ENCODE results near the gene JMJD8. TPM values are rescaled to one million over a fixed set of nuclear protein-coding genes. Genes with fewer than 3 reads are reported as not detected.
"Not testable (repeated sequence)": the region's sequence is repeated elsewhere in the genome, so short reads cannot be mapped to it uniquely, and the experiment has no call there.

JMJD8 gene
- total RNA-seq, 1 donor from 2014 or later, result 63.4 TPM

DNA sequence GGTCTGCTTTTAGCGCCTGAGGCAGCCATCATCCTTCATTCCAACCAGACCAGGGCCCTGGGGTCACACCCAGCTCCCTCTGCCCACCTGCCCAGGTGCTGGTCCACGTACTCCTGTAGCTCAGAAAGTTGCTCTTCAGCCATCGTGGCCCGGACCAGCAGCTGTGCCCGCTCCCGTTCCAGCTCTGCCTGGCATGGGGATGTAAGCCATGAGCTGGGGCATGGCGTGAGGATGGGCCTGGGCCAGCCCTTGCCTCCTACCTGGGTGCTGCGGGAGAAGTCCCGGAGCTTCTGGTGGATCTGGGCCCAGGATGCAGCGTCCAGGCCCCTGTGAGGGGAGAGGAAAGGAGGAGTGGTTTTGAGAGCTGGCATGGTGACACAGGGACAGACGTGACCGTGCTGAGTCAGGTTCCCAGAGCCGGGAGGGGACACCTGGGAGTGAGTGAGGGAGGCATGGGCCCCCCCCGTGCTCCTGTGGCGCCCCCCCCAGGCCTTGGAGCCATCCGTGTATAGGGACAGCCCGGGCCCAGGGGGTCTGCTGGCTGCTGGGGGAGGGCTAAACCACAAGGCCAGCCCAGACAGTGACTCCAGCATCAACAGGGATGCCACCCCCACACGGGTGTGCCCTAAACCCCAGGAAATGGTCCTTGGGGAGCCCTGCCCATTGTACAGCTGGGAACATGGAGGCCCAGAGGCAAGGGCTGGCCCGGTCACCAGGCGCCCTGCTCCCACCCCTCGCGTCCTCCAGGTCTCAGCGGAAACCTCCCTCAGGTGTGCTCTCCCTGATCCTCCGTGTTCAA, 38.9 kb upstream of the JMJD8 start:
- DNase-seq (ENCODE audit: low spot score), result no peak

DNA sequence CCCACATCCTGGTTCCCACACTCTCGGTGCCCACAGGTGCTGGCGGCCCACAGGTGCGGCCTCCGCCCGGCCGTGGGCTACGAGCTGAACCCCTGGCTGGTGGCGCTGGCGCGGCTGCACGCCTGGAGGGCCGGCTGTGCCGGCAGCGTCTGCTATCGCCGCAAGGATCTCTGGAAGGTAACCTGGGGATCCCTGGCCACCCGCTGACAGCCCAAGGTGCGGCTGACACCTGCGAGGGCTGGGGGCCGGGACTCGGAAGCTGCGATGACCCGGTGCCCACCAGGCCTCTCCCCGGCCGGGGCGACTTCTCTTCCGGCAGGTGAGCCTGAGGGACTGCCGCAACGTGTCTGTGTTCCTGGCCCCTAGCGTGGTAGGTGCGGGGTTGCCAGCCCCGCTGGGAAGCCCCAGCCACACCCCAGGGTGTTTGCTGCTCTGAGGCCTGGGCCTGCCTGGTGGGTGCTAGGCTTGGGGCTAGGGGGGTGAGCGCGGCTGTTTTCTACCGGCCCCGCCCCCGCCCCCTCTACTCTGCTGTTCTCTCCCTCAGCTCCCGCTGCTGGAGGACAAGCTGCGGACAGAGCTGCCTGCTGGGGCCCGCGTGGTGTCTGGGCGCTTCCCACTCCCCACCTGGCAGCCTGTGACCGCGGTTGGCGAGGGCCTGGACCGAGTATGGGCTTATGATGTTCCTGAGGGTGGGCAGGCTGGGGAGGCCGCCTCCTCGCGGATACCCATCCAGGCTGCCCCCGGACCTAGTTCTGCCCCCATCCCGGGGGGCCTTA, 37.8 kb upstream of the JMJD8 start:
- DNase-seq (ENCODE audit: low spot score), result no peak

DNA sequence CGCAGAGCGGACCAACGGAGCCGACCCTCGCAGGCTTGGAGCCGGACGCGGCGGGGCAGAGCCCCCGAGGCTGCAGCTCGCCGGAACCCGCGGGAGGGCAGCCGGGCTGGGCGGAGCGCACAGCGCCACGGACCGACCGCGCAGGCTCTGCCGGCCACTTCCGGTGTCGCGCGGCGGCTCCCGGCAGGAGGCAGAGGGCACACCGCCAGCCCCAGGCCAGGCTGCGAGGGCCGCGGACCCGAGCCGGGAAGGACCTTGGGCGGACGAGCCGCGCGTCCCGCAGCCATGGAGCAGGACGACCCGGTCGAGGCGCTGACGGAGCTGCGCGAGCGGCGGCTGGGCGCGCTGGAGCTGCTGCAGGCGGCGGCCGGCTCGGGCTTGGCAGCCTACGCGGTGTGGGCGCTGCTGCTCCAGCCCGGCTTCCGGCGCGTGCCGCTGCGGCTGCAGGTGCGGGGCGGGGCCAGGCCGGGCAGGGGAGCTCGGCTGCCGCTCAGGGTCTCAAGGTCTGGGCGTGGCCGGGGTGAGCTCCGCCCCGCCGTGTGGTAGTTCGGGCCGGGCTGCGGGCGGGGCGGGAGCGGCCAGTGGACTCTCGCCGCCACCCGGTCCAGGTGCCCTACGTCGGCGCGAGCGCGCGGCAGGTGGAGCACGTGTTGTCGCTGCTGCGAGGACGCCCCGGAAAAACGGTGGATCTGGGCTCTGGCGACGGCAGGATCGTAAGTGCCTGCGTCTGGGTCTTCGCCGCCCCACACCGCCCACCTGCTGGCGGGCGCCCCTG, 37.0 kb upstream of the JMJD8 start, which contains the start of gene ANTKMT:
Gene ANTKMT (plus strand): TSS at position 157 of the 775 bp plus-strand sequence. CDS start 129 bp downstream, at position 286.
- peak; percentile 70 for DNase-seq (ENCODE audit: low spot score)

- no peak for DNase-seq (ENCODE audit: low spot score)
Observed at GRCh38 chr16:720447-720989, 36.4 kb upstream of the JMJD8 start.

DNA sequence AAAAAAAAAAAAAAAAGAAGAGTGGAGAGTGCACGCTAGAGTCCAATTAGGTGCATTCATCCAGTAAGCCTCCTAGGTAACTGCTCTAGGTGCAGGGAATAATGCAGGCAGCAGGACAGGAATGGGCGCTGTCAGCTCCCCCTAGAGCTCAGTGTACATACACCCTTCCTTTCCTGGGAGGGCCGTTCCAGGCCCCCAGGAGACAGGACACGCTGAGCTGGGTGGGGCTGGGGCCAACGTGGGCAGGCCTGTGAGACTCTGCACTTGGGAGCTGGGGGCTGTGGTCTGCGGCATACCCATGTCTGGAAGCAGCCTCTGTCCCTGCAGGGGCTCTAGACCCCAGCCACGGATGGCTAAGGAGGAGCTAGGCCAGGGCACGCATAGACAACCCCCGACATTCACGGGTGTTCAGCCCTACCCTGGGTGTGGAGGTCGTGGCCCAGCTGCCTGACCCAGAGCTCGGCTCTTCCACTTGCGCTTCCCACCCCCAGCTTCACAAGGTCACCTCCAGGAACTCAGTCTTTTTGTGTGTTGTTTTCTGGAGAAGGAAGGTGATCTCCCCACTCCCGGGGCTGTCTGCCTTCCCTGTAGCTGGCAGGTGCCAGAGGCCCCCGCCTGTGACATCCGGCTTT, 35.8 kb upstream of the JMJD8 start:
- DNase-seq (ENCODE audit: low spot score), result no peak

DNA sequence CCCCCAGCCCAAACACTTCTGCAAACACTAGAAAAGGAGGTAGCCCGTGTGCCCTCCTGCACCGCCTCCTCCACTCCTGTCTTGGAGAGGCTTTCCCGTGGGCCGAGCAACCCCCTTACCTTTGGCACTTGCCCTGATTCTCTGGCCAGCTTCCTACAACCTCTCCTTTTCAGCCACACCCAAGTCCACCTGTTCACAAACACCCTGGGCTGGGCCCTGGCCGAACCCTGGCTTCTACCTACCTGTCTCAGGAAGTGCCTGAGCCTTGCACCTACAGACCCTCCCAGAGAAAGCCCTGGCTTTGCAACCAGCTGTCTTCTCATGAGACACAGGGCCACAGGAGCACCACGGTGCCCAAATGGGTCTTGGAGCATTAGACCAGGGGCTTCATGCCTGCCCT, 34.8 kb upstream of the JMJD8 start:
- no peak for DNase-seq (ENCODE audit: low spot score)

- no peak for DNase-seq (ENCODE audit: low spot score)
Observed at GRCh38 chr16:718389-718788, 34.3 kb upstream of the JMJD8 start.

GRCh38 chr16:717450-718245, 33.5 kb upstream of the JMJD8 start:
- no peak for DNase-seq (ENCODE audit: low spot score)

DNA sequence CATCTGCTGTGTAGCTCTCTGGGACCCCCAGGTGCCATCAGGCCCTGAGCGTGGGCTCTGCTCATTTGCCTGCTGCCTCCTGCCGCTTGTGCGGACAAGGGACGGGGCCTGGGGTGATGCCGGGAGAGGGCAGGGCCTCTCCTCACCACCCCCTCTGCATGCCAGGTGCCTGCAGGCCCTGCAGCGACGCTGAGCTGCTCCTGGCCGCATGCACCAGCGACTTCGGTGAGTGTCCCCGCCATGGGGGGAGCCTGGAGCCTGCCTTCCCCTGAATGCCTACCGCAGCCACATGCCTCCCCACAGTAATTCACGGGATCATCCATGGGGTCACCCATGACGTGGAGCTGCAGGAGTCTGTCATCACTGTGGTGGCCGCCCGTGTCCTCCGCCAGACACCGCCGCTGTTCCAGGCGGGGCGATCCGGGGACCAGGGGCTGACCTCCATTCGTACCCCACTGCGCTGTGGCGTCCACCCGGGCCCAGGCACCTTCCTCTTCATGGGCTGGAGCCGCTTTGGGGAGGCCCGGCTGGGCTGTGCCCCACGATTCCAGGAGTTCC, 32.7 kb upstream of the JMJD8 start:
- no peak for DNase-seq (ENCODE audit: low spot score)

- no peak for DNase-seq (ENCODE audit: low spot score)
Observed at GRCh38 chr16:716200-716568, 32.0 kb upstream of the JMJD8 start.

- DNase-seq (ENCODE audit: low spot score), result no peak
Observed at GRCh38 chr16:715477-716199, 31.5 kb upstream of the JMJD8 start.

GRCh38 chr16:714558-715476, 30.7 kb upstream of the JMJD8 start, which contains the start of gene METRN:
Gene METRN, plus strand, starts transcription at chr16:715118. Its CDS starts 172 bp downstream, at chr16:715290.
- peak; percentile 90 for DNase-seq (ENCODE audit: low spot score)

DNA sequence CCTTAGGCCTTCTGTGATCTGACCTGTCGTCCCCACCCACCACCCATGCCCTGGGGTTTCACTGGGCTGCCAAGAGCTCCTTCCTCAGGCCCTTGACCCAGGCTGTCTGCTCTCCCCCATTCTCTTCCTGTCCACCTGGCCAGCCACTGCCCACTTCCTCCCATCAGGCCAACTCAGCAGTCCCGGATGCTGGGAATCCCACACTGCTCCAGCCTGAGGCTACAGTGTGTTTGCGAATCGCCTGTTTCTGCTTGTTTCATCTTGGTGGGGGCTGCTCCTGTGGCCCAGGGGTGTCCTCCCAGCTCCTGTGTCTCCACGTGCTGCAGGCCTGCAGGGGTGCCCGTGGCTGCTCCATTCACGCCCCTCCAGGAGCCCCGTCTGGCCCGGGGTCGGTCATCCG, 29.9 kb upstream of the JMJD8 start:
- DNase-seq (ENCODE audit: low spot score), result no peak

GRCh38 chr16:712740-713250, 28.7 kb upstream of the JMJD8 start:
- DNase-seq (ENCODE audit: low spot score), result not testable (repeated sequence)

DNA sequence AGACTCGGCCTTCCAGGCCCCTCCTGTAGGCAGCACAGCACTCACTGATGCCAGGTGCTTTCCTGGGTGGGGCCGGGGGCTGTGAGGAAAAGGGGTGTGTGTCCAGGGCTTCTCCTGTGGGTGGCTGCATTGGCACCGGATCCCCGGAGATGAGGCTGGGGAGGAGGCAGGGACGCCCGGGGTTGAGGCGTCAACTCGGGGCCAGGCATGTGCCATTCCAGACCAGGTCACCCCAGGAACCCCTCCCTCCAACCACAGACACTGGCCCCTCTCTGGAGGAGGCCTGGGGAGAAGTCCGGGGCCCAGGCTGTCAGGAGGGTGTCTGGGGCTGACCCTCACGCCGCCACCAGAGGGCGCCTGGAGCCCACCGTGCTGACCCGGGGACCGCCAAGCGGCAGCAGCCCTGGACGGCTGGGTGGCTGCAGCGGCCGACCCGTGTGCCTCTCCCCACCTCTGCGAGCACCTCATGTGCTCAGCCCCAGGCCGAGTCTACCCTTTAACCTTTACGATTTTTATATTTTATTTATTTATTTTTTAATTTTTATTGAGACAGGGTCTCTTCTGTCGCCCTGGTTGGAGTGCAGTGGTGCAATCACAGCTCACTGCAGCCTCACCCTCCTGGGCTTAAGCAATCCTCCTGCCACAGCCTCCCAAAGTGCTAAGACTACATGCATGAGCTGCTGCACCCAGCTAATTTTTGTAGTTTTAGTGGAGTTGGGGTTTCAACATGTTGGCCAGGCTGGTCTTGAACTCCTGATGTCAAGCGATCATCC, 27.6 kb upstream of the JMJD8 start:
- DNase-seq (ENCODE audit: low spot score), result no peak

DNA sequence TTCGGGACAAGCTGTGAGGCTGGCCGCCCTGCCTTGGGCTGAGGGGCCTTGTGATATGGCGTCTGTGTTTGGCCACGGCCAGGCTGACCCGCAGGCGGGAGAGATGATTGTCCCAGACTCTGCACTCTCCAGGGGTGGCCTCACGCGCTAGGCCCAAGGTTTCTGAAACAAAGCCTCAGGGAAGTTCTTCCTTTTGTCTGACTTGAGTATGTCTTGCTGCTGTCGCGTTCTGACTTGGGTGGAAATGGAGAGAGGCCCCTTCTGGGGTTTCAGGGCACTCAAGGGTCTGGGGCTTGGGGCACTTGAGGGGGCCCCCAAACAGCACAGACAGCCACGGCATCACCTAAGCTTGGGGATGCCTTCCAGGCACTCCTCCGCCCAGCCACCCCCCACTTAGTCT, 26.9 kb upstream of the JMJD8 start:
- no peak for DNase-seq (ENCODE audit: low spot score)

DNA sequence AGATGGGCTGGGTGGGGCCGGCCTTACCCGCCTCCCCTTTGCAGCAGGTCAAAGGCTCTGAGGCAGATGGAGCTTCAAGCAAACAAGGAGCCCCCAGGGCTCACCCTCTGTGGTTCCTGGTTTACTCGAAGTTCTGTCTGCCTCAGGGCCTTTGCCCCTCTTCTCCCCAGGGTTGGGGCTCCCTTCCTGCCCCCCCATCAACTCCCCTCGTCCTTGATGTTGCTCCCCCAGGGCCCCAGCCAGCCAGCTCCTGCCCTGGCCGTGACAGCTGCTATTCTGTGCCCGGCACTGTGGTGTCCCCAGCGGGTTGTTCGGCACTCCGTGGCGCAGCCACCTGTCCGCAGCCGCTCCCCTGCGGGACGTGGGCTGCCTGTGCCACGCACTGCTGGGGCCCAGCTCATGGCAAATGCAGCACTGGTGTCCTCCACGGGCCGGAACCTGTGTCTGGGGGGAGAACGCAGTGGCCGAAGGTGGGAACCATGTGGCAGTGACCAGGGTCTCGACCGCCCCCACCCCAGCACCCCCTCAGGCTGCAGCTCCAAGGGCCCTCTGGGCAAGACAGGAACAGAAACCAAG, 26.5 kb upstream of the JMJD8 start:
- DNase-seq (ENCODE audit: low spot score), result no peak
